Endothelial cell of hepatic sinusoid (primary cell): ENCODE data around the gene CRY2.

ENCODE experiments used
- in situ Hi-C: cut with HindIII; loops from 2 replicates; pipeline ENCODE4 v1.10.0; 2017; ENCODE audit warnings: low sequenced_read_pairs

The CRY2 gene

GRCh38 chr11:45917286-45917622, 70.0 kb downstream of the CRY2 start:
- in situ Hi-C loops, result no loop called here

- in situ Hi-C loops, result no loop called here
Measured at GRCh38 chr11:45917623-45918330, 70.5 kb downstream of the CRY2 start, which contains the start of gene PEX16. Gene PEX16 (minus strand): TSS chr11:45917877. CDS start chr11:45917811, 66 bp downstream.

- in situ Hi-C loops, result no loop called here
Measured at GRCh38 chr11:45918331-45918941, 71.2 kb downstream of the CRY2 start.

GRCh38 chr11:45918962-45919675, 71.8 kb downstream of the CRY2 start:
- in situ Hi-C loops, result no loop called here

- in situ Hi-C loops, result no loop called here
Measured at GRCh38 chr11:45919806-45920530, 72.7 kb downstream of the CRY2 start.

GRCh38 chr11:45920531-45921477, 73.5 kb downstream of the CRY2 start:
- in situ Hi-C loops, result no loop called here

- in situ Hi-C loops, result no loop called here
Measured at GRCh38 chr11:45921561-45922424, 74.5 kb downstream of the CRY2 start.

GRCh38 chr11:45922425-45923082, 75.3 kb downstream of the CRY2 start, which contains the start of gene LARGE2:
Gene LARGE2 (plus strand): TSS chr11:45922656. CDS start chr11:45922883, 227 bp downstream.
- in situ Hi-C loops, result no loop called here

- in situ Hi-C loops, result no loop called here
Measured at GRCh38 chr11:45924036-45924915, 77.0 kb downstream of the CRY2 start.

GRCh38 chr11:45924927-45925326, 77.7 kb downstream of the CRY2 start:
- in situ Hi-C loops, result no loop called here

GRCh38 chr11:45925550-45925949, 78.3 kb downstream of the CRY2 start:
- in situ Hi-C loops, result no loop called here

- in situ Hi-C loops, result no loop called here
Measured at GRCh38 chr11:45926001-45926401, 78.7 kb downstream of the CRY2 start.

GRCh38 chr11:45926536-45927331, 79.5 kb downstream of the CRY2 start:
- in situ Hi-C loops, result no loop called here

GRCh38 chr11:45927332-45927683, 80.0 kb downstream of the CRY2 start:
- in situ Hi-C loops, result no loop called here

- in situ Hi-C loops, result no loop called here
Measured at GRCh38 chr11:45927684-45928413, 80.6 kb downstream of the CRY2 start.

- in situ Hi-C loops, result no loop called here
Measured at GRCh38 chr11:45928535-45929215, 81.4 kb downstream of the CRY2 start.
